Vagina (tissue), 2 donors: ENCODE measurements around the gene MAP2K5.

Experiments
- POLR2A ChIP-seq, 2 donors: fragments of 450-650 bp; IDR thresholded peaks; one replicate each; pipeline ENCODE4 v1.6.1; 2017; ENCODE audit warnings: antibody characterized with exemption in 2 of 2, mild to moderate bottlenecking in 2 of 2, moderate library complexity in 2 of 2
- POLR2AphosphoS5 ChIP-seq, 2 donors: sonication (generic); formaldehyde crosslinking; IDR thresholded peaks; one replicate each; pipeline ENCODE4 v1.9.0; 2017; ENCODE audit warnings: antibody characterized with exemption in 2 of 2, mild to moderate bottlenecking in 2 of 2, low read depth in 1 of 2; ENCODE audit not compliant: insufficient read depth in 1 of 2
- TF ChIP-seq, protein P1 (sequence below), 3 experiments: fragments of 450-650 bp in 2 of 3; fragments of 200-600 bp in 1 of 3; sonication (generic) in 1 of 3; IDR thresholded peaks; one replicate each; pipeline ENCODE4 v1.5.1; 2017 to 2019; ENCODE audit warnings: antibody characterized with exemption in 3 of 3, mild to moderate bottlenecking in 2 of 3, moderate library complexity in 2 of 3

DNA sequence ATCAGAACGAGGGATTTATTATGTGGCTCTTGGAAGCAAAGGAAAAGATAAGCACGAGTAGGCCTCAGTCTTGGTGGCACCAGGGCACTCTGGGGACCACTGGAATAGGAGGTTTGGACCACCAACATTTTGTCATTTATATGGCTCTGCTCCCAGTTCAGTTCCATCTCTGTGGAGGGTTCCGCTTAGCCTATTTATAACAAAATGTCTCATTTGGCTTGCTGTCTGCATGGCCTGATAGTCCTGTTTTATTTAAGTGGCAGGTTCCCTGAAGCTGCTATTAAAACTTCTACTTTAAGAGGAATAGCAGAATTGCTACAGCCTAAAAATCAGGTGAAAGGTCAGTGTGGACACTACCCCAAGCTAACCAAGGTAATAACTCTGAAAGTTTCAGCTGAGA, 27.2 kb downstream of the MAP2K5 start:
- TF ChIP-seq, protein P1, sequence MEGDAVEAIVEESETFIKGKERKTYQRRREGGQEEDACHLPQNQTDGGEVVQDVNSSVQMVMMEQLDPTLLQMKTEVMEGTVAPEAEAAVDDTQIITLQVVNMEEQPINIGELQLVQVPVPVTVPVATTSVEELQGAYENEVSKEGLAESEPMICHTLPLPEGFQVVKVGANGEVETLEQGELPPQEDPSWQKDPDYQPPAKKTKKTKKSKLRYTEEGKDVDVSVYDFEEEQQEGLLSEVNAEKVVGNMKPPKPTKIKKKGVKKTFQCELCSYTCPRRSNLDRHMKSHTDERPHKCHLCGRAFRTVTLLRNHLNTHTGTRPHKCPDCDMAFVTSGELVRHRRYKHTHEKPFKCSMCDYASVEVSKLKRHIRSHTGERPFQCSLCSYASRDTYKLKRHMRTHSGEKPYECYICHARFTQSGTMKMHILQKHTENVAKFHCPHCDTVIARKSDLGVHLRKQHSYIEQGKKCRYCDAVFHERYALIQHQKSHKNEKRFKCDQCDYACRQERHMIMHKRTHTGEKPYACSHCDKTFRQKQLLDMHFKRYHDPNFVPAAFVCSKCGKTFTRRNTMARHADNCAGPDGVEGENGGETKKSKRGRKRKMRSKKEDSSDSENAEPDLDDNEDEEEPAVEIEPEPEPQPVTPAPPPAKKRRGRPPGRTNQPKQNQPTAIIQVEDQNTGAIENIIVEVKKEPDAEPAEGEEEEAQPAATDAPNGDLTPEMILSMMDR (IDR thresholded peaks at IDR 0.05), result no peak
- no peak for TF ChIP-seq POLR2A (IDR thresholded peaks at IDR 0.05)
- no peak for TF ChIP-seq POLR2AphosphoS5 (IDR thresholded peaks at IDR 0.05; ENCODE audit: insufficient read depth in 1 of 2, low read depth in 1 of 2)
